Neural cell (in vitro differentiated cells): ENCODE measurements around the gene KLHL17.

ENCODE experiments used
- CTCF ChIP-seq: fragments of 450-650 bp; IDR thresholded peaks from 2 replicates; pipeline ENCODE4 v1.5.1; 2014; ENCODE audit warnings: antibody characterized with exemption, mild to moderate bottlenecking, moderate library complexity; ENCODE audit not compliant: poor library complexity, severe bottlenecking
- EZH2 ChIP-seq: fragments of 200-600, 300-800 bp; shearing (Covaris generic), sonication (generic); IDR thresholded peaks from 2 replicates; pipeline ENCODE4 v1.6.1; 2014; ENCODE audit warnings: antibody characterized with exemption, low read length, borderline replicate concordance, mild to moderate bottlenecking; ENCODE audit not compliant: insufficient read depth, poor library complexity, severe bottlenecking
- MXI1 ChIP-seq: fragments of 450-650 bp; conservative IDR thresholded peaks from 2 replicates; pipeline ENCODE4 v1.6.1; 2014; ENCODE audit warnings: antibody characterized with exemption, mild to moderate bottlenecking; ENCODE audit not compliant: poor library complexity, severe bottlenecking
- POLR2AphosphoS5 ChIP-seq: IDR thresholded peaks from 2 replicates; pipeline ENCODE4 v1.6.1; 2012
- REST ChIP-seq: IDR thresholded peaks from 2 replicates; pipeline ENCODE4 v1.6.1; 2012; ENCODE audit warnings: borderline replicate concordance
- SMC3 ChIP-seq: fragments of 450-650 bp; conservative IDR thresholded peaks from 2 replicates; pipeline ENCODE4 v1.6.1; 2014; ENCODE audit warnings: antibody characterized with exemption, mild to moderate bottlenecking, moderate library complexity; ENCODE audit not compliant: poor library complexity

DNA sequence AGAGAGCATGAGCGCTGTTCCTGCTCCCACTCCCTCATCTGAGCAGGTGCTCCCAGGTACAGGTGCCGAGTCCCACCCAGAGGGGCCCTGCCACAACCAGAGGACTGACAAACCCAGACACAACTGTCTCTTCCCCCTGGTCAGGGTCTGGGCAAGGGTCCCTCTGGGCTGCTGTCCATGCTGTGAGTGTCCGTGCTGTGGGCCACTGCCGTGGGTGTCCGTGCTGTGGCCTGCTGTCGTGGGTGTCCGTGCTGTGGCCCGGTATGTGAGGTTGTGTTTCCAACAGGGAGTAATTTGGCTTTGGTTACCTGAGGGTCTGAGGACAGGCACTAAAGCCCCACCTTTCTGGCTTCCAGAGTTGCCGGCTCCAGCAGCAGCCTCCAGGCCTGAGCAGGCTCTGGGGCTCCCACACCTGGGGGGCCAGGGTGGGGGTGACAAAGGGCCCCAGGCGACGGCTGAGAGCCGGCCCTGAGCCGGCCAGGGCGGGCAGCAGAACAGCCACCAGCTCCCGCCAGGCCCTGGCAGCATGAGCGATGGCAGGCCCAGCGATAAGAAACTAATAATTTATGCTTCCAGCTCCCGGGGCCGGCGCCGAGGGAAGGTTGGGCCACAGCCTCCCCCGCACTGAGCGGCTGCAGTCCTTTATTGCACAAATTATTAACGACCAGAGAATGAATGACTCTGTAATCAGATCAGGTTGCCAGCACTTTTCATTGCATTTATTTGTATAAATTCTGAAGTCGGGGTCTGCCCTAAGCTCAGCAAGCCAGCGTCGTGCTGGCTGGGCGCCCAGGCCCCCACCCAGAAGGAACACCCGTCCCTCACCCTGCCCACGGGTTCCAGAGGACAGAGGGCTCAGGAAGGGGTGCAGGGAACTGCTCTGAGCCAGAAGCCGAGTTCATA is 44.0 kb upstream of the KLHL17 start:
- TF ChIP-seq POLR2AphosphoS5 = no peak
- no peak for TF ChIP-seq EZH2
- no peak for TF ChIP-seq SMC3
- TF ChIP-seq REST = no peak
- TF ChIP-seq CTCF = no peak
- TF ChIP-seq MXI1 = no peak
